ENCODE measurements around the gene TECPR2. TPM values are rescaled to one million over a fixed set of nuclear protein-coding genes. Genes with fewer than 3 reads are reported as not detected.

TECPR2 gene
- total RNA-seq, 1 experiment from 2014 or later: 12.2 TPM

- POLR2A ChIA-PET: no interaction called here
Observed at GRCh38 chr14:102504328-102504999, 141.7 kb downstream of the TECPR2 start.

More at GRCh38 chr14:102504328-102504999, 141.7 kb downstream of the TECPR2 start:
- no peak overlapping the region for H3K4me3 ChIP-seq (replicated peaks in 1 of 2; ENCODE audit: low read depth in 1 of 2, low read length in 2 of 2)
- peaks cover 4 to 11% of the 10 kb centered on the region in 2 experiments; a peak in 3 of 4 replicates for H3K4me1 ChIP-seq (ENCODE audit: control insufficient read depth in 1 of 2, insufficient read depth in 2 of 2, low read length in 2 of 2)
- no peaks in the 10 kb centered on the region for H3K27me3 ChIP-seq (ENCODE audit: insufficient read depth, low read length)
- no TSS peak for BruUV-seq (replicated peaks)
- DNase-seq (ENCODE audit: low read depth, low spot score) (no peak), ATAC-seq (no peak)
- H3K9me2 ChIP-seq (ENCODE audit: insufficient read depth): no peaks in the 10 kb centered on the region
- CTCF ChIA-PET: no interaction called here
- H3K4me2 ChIP-seq (ENCODE audit: low read length): no peak overlapping the region
- H3K27ac ChIP-seq (ENCODE audit: low read depth, low read length): no peak overlapping the region
- no peak overlapping the region for H3K9ac ChIP-seq (ENCODE audit: low read length)
- H4K20me1 ChIP-seq (ENCODE audit: insufficient read depth): no peaks in the 10 kb centered on the region
- H3K79me2 ChIP-seq (ENCODE audit: insufficient read depth, low read length): peaks cover 6% of the 10 kb centered on the region; the same call in 1 of the 2 replicates
- H2AFZ ChIP-seq (ENCODE audit: low read depth, low read length, poor library complexity, severe bottlenecking): no peak overlapping the region
- no peaks in the 10 kb centered on the region for H3K36me3 ChIP-seq (ENCODE audit: control insufficient read depth in 1 of 2, insufficient read depth in 2 of 2, low read length in 2 of 2)
- intact Hi-C loops (cut with micrococcal nuclease): no loop called here
- no peaks in the 10 kb centered on the region for H3K9me3 ChIP-seq (ENCODE audit: control insufficient read depth in 1 of 2, insufficient read depth in 1 of 2, low read depth in 1 of 2, low read length in 2 of 2)
- RAD21 ChIA-PET (ENCODE audit: low non-redundant PET in 1 of 2, low total read pairs in 2 of 2, uncharacterized antibody in 2 of 2, unreplicated experiment in 2 of 2): no interaction called here
- no peak for TF ChIP-seq ELF1 (IDR thresholded peaks at IDR 0.05; ENCODE audit: borderline replicate concordance, low read depth)
- no peak for TF ChIP-seq MAX (IDR thresholded peaks at IDR 0.05)
- no peak for TF ChIP-seq YY1 (IDR thresholded peaks at IDR 0.05; ENCODE audit: extremely low read depth, insufficient replicate concordance, low read depth, low read length)
- no peak for TF ChIP-seq ZBTB33 (IDR thresholded peaks at IDR 0.05; ENCODE audit: extremely low read depth, insufficient replicate concordance, low read length)
- TF ChIP-seq TCF7L2 (IDR thresholded peaks at IDR 0.05; ENCODE audit: borderline replicate concordance, extremely low read depth, insufficient read depth, insufficient read length): no peak
- TF ChIP-seq SIN3A (IDR thresholded peaks at IDR 0.05; ENCODE audit: low read depth): no peak
- no peak for TF ChIP-seq SP1 (IDR thresholded peaks at IDR 0.05; ENCODE audit: low read depth)
- TF ChIP-seq ZNF274 (IDR thresholded peaks at IDR 0.05; ENCODE audit: low read depth, low read length): no peak
- no peak for TF ChIP-seq EZH2 (IDR thresholded peaks at IDR 0.05)
- no peak for TF ChIP-seq REST (IDR thresholded peaks at IDR 0.05; ENCODE audit: low read depth)
- TF ChIP-seq CBX3 (IDR thresholded peaks at IDR 0.05; ENCODE audit: low read depth): no peak
- TF ChIP-seq JUND (IDR thresholded peaks at IDR 0.05): no peak
- no peak for TF ChIP-seq EGR1 (IDR thresholded peaks at IDR 0.05; ENCODE audit: low read depth)
- TF ChIP-seq ZFX (IDR thresholded peaks at IDR 0.05): no peak
